Stimulated activated CD4-positive, alpha-beta T cell treated with anti-CD3 and anti-CD28 coated beads, Interleukin-15, amount 100 ng/mL, for 1 hour (primary cell): Measurements from ENCODE around the gene FHAD1.
A peak's percentile ranks its signal among the peaks of the same experiment; 100 is the strongest.

Source experiments
- DNase-seq, 2 donors: peaks; one replicate each; pipeline ENCODE4 v3.0.0-alpha.2; 2020; ENCODE audit warnings: low read depth in 1 of 2, low spot score in 1 of 2

FHAD1 gene

GRCh38 chr1:15391366-15391765 is 144.3 kb downstream of the FHAD1 start:
- no peak for DNase-seq

GRCh38 chr1:15393475-15394257 is 146.6 kb downstream of the FHAD1 start:
- DNase-seq: no peak

GRCh38 chr1:15394258-15394690 is 147.3 kb downstream of the FHAD1 start:
- DNase-seq: no peak

- no peak for DNase-seq
Observed at GRCh38 chr1:15397236-15397635, 150.2 kb downstream of the FHAD1 start.

- DNase-seq: no peak
Observed at GRCh38 chr1:15399710-15400109, 152.7 kb downstream of the FHAD1 start.

GRCh38 chr1:15400627-15401026 is 153.6 kb downstream of the FHAD1 start:
- DNase-seq: no peak

GRCh38 chr1:15401391-15402055 is 154.5 kb downstream of the FHAD1 start:
- DNase-seq: no peak

- DNase-seq: no peak
Observed at GRCh38 chr1:15402809-15403450, 155.9 kb downstream of the FHAD1 start.

GRCh38 chr1:15403962-15404580 is 157.0 kb downstream of the FHAD1 start:
- no peak for DNase-seq

- no peak for DNase-seq
Observed at GRCh38 chr1:15405106-15405850, 158.3 kb downstream of the FHAD1 start.

GRCh38 chr1:15406614-15407559 is 159.9 kb downstream of the FHAD1 start:
- DNase-seq: no peak

- no peak for DNase-seq
Observed at GRCh38 chr1:15407580-15407979, 160.6 kb downstream of the FHAD1 start.

GRCh38 chr1:15408890-15409387 is 161.9 kb downstream of the FHAD1 start:
- no peak for DNase-seq

GRCh38 chr1:15409388-15410222 is 162.6 kb downstream of the FHAD1 start, which contains the start of gene EFHD2:
Gene EFHD2 (plus strand): TSS chr1:15409888. CDS start chr1:15409972, 84 bp downstream.
- DNase-seq: peak; percentile 70 to 83

- no peak for DNase-seq
Observed at GRCh38 chr1:15410223-15410883, 163.3 kb downstream of the FHAD1 start.

GRCh38 chr1:15410884-15411245 is 163.8 kb downstream of the FHAD1 start:
- no peak for DNase-seq

- no peak for DNase-seq
Observed at GRCh38 chr1:15411593-15412137, 164.6 kb downstream of the FHAD1 start.
